ENCODE measurements around the gene CSNK2A2.

CSNK2A2 gene

GRCh38 chr16:58123896-58124600 is 73.9 kb downstream of the CSNK2A2 start:
- Histone ChIP-seq H3K4me1 (peaks cover 40% of the 10 kb centered on the region), H3K9me3 (no peaks in the 10 kb centered on the region), H3K4me3 (no peak overlapping the region), H3K36me3 (replicated peaks) (no peaks in the 10 kb centered on the region; the same call in 1 of the 2 replicates), H3K27me3 (ENCODE audit: low read depth) (no peaks in the 10 kb centered on the region)
- in situ Hi-C loops (cut with MboI; ENCODE audit: low sequenced_read_pairs), result loop anchor here (10.0 kb wide), 1 partner anchor 99 kb away; the partner anchor contains the start of gene MMP15
- DNase-seq (ENCODE audit: low spot score in 2 of 2), result no peak

- H3K4me3 ChIP-seq, result no peak overlapping the region
- no peaks in the 10 kb centered on the region for H3K27me3 ChIP-seq (ENCODE audit: low read depth)
- in situ Hi-C loops (cut with MboI; ENCODE audit: low sequenced_read_pairs), result loop anchor here (10.0 kb wide), 1 partner anchor 96 kb away; the partner anchor contains the start of gene MMP15
- H3K9me3 ChIP-seq, result no peaks in the 10 kb centered on the region
- no peak for DNase-seq (ENCODE audit: low spot score in 2 of 2)
- peaks cover 11% of the 10 kb centered on the region for H3K36me3 ChIP-seq (replicated peaks)
- H3K4me1 ChIP-seq, result peaks cover 25% of the 10 kb centered on the region
Measured at GRCh38 chr16:58121132-58121531, 76.8 kb downstream of the CSNK2A2 start.

GRCh38 chr16:58120234-58120633 is 77.7 kb downstream of the CSNK2A2 start:
- H3K36me3 ChIP-seq (replicated peaks), result peaks cover 20% of the 10 kb centered on the region
- H3K4me3 ChIP-seq, result no peak overlapping the region
- H3K4me1 ChIP-seq, result peaks cover 19% of the 10 kb centered on the region
- no peak for DNase-seq (ENCODE audit: low spot score in 2 of 2)
- H3K9me3 ChIP-seq, result no peaks in the 10 kb centered on the region
- no peaks in the 10 kb centered on the region for H3K27me3 ChIP-seq (ENCODE audit: low read depth)
- in situ Hi-C loops (cut with MboI; ENCODE audit: low sequenced_read_pairs), result loop anchor here (10.0 kb wide), 1 partner anchor 95 kb away; the partner anchor contains the start of gene MMP15

GRCh38 chr16:58119509-58119845 is 78.4 kb downstream of the CSNK2A2 start:
- no peaks in the 10 kb centered on the region for H3K27me3 ChIP-seq (ENCODE audit: low read depth)
- DNase-seq (ENCODE audit: low spot score in 2 of 2), result no peak
- peaks cover 28% of the 10 kb centered on the region for H3K36me3 ChIP-seq (replicated peaks)
- H3K9me3 ChIP-seq, result no peaks in the 10 kb centered on the region
- no peak overlapping the region for H3K4me3 ChIP-seq
- H3K4me1 ChIP-seq, result peaks cover 19% of the 10 kb centered on the region
- in situ Hi-C loops (cut with MboI; ENCODE audit: low sequenced_read_pairs), result no loop called here

- Histone ChIP-seq H3K4me3 (no peak overlapping the region), H3K27me3 (ENCODE audit: low read depth) (no peaks in the 10 kb centered on the region), H3K4me1 (peaks cover 17% of the 10 kb centered on the region), H3K36me3 (replicated peaks) (peaks cover 31% of the 10 kb centered on the region), H3K9me3 (no peaks in the 10 kb centered on the region)
- DNase-seq (ENCODE audit: low spot score in 2 of 2), result no peak
- in situ Hi-C loops (cut with MboI; ENCODE audit: low sequenced_read_pairs), result no loop called here
Measured at GRCh38 chr16:58118801-58119508, 79.0 kb downstream of the CSNK2A2 start.

GRCh38 chr16:58116529-58116928 is 81.4 kb downstream of the CSNK2A2 start:
- peaks cover 36% of the 10 kb centered on the region for H3K36me3 ChIP-seq (replicated peaks)

GRCh38 chr16:58116081-58116480 is 81.8 kb downstream of the CSNK2A2 start:
- Histone ChIP-seq H3K4me1 (peaks cover 9% of the 10 kb centered on the region), H3K9me3 (no peaks in the 10 kb centered on the region), H3K36me3 (replicated peaks) (peaks cover 36% of the 10 kb centered on the region), H3K4me3 (no peak overlapping the region), H3K27me3 (ENCODE audit: low read depth) (no peaks in the 10 kb centered on the region)
- in situ Hi-C loops (cut with MboI; ENCODE audit: low sequenced_read_pairs), result no loop called here
- no peak for DNase-seq (ENCODE audit: low spot score in 2 of 2)

More at GRCh38 chr16:58116529-58116928, 81.4 kb downstream of the CSNK2A2 start:
- Histone ChIP-seq H3K27me3 (ENCODE audit: low read depth) (no peaks in the 10 kb centered on the region), H3K4me1 (peaks cover 14% of the 10 kb centered on the region), H3K4me3 (no peak overlapping the region), H3K9me3 (no peaks in the 10 kb centered on the region)
- in situ Hi-C loops (cut with MboI; ENCODE audit: low sequenced_read_pairs), result no loop called here
- DNase-seq (ENCODE audit: low spot score in 2 of 2), result no peak

- Histone ChIP-seq H3K4me3 (no peak overlapping the region), H3K36me3 (replicated peaks) (peaks cover 36% of the 10 kb centered on the region), H3K4me1 (no peaks in the 10 kb centered on the region; the same call in 1 of the 2 replicates), H3K9me3 (no peaks in the 10 kb centered on the region), H3K27me3 (ENCODE audit: low read depth) (no peaks in the 10 kb centered on the region)
- in situ Hi-C loops (cut with MboI; ENCODE audit: low sequenced_read_pairs), result no loop called here
- no peak for DNase-seq (ENCODE audit: low spot score in 2 of 2)
Measured at GRCh38 chr16:58114827-58115825, 82.8 kb downstream of the CSNK2A2 start.

GRCh38 chr16:58111302-58111627 is 86.6 kb downstream of the CSNK2A2 start:
- H3K36me3 ChIP-seq (replicated peaks), result peaks cover 26% of the 10 kb centered on the region
- in situ Hi-C loops (cut with MboI; ENCODE audit: low sequenced_read_pairs), result no loop called here
- no peaks in the 10 kb centered on the region for H3K27me3 ChIP-seq (ENCODE audit: low read depth)
- peaks cover 4% of the 10 kb centered on the region; the same call in 1 of the 2 replicates for H3K4me1 ChIP-seq
- DNase-seq (ENCODE audit: low spot score in 2 of 2), result no peak
- H3K4me3 ChIP-seq, result no peak overlapping the region
- H3K9me3 ChIP-seq, result no peaks in the 10 kb centered on the region

GRCh38 chr16:58110571-58111301 is 87.2 kb downstream of the CSNK2A2 start:
- H3K9me3 ChIP-seq, result no peaks in the 10 kb centered on the region
- H3K36me3 ChIP-seq (replicated peaks), result peaks cover 21% of the 10 kb centered on the region
- no peaks in the 10 kb centered on the region for H3K27me3 ChIP-seq (ENCODE audit: low read depth)
- H3K4me3 ChIP-seq, result no peak overlapping the region
- H3K4me1 ChIP-seq, result peaks cover 4% of the 10 kb centered on the region; the same call in 1 of the 2 replicates
- in situ Hi-C loops (cut with MboI; ENCODE audit: low sequenced_read_pairs), result no loop called here
- DNase-seq (ENCODE audit: low spot score in 2 of 2), result no peak

GRCh38 chr16:58109881-58110280 is 88.0 kb downstream of the CSNK2A2 start:
- no peak overlapping the region for H3K4me3 ChIP-seq
- no peak for DNase-seq (ENCODE audit: low spot score in 2 of 2)
- in situ Hi-C loops (cut with MboI; ENCODE audit: low sequenced_read_pairs), result no loop called here
- peaks cover 12% of the 10 kb centered on the region for H3K36me3 ChIP-seq (replicated peaks)
- H3K27me3 ChIP-seq (ENCODE audit: low read depth), result no peaks in the 10 kb centered on the region
- peaks cover 4% of the 10 kb centered on the region; the same call in 1 of the 2 replicates for H3K4me1 ChIP-seq
- no peaks in the 10 kb centered on the region for H3K9me3 ChIP-seq

GRCh38 chr16:58109330-58109729 is 88.6 kb downstream of the CSNK2A2 start:
- Histone ChIP-seq H3K9me3 (no peaks in the 10 kb centered on the region), H3K27me3 (ENCODE audit: low read depth) (no peaks in the 10 kb centered on the region), H3K4me1 (peaks cover 4% of the 10 kb centered on the region; the same call in 1 of the 2 replicates), H3K36me3 (replicated peaks) (peaks cover 7% of the 10 kb centered on the region; the same call in 1 of the 2 replicates), H3K4me3 (no peak overlapping the region)
- in situ Hi-C loops (cut with MboI; ENCODE audit: low sequenced_read_pairs), result no loop called here
- DNase-seq (ENCODE audit: low spot score in 2 of 2), result no peak

All from HAP-1 (cell line).